CD4-positive, alpha-beta T cell treated with Interleukin-2 at 100 ng/mL for 4 hours (primary cell): Measurements from ENCODE around the gene IRS2.
A peak's percentile ranks its signal among the peaks of the same experiment; 100 is the strongest.
"Not testable (repeated sequence)": the region's sequence is repeated elsewhere in the genome, so short reads cannot be mapped to it uniquely, and the experiment has no call there.

ENCODE experiments used
- DNase-seq: peaks from one replicate; pipeline ENCODE4 v3.0.0-alpha.2; 2020; ENCODE audit warnings: low spot score

IRS2 gene, protein sequence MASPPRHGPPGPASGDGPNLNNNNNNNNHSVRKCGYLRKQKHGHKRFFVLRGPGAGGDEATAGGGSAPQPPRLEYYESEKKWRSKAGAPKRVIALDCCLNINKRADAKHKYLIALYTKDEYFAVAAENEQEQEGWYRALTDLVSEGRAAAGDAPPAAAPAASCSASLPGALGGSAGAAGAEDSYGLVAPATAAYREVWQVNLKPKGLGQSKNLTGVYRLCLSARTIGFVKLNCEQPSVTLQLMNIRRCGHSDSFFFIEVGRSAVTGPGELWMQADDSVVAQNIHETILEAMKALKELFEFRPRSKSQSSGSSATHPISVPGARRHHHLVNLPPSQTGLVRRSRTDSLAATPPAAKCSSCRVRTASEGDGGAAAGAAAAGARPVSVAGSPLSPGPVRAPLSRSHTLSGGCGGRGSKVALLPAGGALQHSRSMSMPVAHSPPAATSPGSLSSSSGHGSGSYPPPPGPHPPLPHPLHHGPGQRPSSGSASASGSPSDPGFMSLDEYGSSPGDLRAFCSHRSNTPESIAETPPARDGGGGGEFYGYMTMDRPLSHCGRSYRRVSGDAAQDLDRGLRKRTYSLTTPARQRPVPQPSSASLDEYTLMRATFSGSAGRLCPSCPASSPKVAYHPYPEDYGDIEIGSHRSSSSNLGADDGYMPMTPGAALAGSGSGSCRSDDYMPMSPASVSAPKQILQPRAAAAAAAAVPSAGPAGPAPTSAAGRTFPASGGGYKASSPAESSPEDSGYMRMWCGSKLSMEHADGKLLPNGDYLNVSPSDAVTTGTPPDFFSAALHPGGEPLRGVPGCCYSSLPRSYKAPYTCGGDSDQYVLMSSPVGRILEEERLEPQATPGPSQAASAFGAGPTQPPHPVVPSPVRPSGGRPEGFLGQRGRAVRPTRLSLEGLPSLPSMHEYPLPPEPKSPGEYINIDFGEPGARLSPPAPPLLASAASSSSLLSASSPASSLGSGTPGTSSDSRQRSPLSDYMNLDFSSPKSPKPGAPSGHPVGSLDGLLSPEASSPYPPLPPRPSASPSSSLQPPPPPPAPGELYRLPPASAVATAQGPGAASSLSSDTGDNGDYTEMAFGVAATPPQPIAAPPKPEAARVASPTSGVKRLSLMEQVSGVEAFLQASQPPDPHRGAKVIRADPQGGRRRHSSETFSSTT (N-terminal part only)

GRCh38 chr13:109786457-109787134 lies at the start of gene IRS2:
Gene IRS2, minus strand, starts transcription at chr13:109786583. Its CDS starts 530 bp downstream, at chr13:109786053.
- peak; percentile 93 for DNase-seq

- DNase-seq, result no peak
These were observed 48.8 kb upstream of the IRS2 start for GRCh38 chr13:109834973-109835720.

GRCh38 chr13:109833940-109834339 lies 47.6 kb upstream of the IRS2 start:
- DNase-seq, result no peak

DNA sequence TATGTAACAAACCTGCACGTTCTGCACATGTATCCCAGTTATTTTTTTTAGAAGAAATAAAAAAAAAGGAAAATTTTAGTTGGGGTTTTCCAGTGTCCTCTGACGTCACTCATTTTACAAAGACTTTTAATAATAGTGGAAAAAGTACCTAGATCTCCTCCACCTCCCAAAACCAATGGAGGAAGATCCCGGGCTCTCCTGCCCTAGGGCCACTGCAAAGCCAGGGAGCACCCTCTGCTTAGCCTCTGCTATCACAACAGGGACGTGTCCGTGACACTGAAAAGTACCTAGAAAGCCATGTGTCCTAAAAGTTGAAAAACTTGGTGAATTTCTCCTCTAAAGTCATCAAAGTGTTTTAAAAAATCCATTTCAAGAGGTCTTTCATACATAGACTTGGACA lies 46.7 kb upstream of the IRS2 start:
- no peak for DNase-seq

- DNase-seq, result not testable (repeated sequence)
These were observed 42.4 kb upstream of the IRS2 start for GRCh38 chr13:109828591-109829316.

- not testable (repeated sequence) for DNase-seq
These were observed 36.8 kb upstream of the IRS2 start for GRCh38 chr13:109823201-109823600.

DNA sequence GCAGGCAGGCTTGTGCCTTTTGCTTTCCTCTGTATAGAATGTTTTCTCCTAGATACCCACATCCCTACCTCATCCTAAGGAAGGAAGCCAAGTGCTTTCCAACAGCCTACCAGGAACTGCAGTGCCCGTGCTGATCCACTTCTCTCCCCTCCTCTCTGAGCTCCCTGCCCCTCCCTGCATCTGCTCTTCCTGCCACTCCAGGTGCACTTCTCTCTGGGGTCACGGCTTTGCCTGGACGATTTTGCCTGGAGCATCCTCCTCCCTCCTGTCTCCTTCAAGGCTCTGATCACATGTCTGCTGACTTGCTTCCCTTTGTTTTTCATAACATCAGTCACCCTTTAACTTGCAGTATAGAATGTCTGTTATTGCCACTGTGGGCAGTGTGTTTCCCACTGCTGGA lies 34.7 kb upstream of the IRS2 start:
- no peak for DNase-seq

GRCh38 chr13:109819874-109820273 lies 33.5 kb upstream of the IRS2 start:
- DNase-seq, result no peak

GRCh38 chr13:109818886-109819285 lies 32.5 kb upstream of the IRS2 start:
- no peak for DNase-seq

- no peak for DNase-seq
These were observed 31.5 kb upstream of the IRS2 start for GRCh38 chr13:109817591-109818535.

DNA sequence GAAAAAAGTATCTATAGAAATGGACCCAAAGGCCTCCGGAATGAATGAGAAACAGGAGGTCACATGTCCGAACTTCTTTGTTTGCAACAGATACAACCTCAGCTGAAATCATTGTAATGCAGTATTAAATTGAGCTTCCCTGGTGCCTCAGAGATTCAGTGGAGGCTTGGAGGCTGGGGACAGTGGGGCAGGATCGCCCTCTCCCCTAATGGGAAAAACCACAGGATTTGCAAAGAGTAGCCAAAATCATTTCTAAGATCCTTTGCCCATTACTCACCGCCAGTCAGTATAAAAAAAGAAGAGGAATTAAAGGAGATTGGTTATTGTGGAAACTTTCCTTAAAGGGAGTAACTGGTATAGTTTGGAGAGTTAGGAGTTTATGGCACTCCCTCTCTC lies 30.4 kb upstream of the IRS2 start:
- no peak for DNase-seq

DNA sequence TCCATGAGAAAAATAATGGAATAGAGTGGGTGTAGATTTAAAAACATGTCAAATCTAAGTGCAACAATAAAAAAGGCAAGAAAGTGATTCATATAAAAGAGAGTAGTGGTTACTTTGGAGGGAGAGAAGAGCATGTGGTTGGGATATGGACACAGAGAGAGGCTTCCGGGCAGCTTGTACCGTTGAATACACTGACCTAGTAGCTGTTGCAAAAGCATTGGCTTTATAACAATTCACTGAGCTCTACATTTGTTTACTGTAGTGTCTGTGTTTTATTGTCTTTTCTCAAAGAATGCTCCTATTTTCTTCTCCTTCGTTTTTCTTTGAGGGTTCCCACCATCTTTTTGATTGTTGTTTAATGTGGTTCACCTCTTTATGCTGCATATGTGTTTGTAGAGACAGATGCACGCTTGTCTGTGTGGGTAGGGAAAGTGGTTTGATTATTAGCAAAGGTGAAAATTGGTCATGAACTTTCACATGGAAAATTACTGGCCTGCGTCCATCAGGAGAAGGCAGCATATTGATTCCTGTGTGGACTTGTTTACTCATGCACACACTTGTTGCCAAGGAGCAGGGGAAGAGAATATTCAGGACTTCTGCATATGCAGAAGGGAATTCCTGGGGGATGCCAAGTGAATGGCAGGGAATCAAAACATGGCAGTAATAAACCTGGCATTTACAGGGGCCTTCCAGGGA lies 29.9 kb upstream of the IRS2 start:
- DNase-seq, result no peak

GRCh38 chr13:109815651-109816050 lies 29.3 kb upstream of the IRS2 start:
- DNase-seq, result no peak

DNA sequence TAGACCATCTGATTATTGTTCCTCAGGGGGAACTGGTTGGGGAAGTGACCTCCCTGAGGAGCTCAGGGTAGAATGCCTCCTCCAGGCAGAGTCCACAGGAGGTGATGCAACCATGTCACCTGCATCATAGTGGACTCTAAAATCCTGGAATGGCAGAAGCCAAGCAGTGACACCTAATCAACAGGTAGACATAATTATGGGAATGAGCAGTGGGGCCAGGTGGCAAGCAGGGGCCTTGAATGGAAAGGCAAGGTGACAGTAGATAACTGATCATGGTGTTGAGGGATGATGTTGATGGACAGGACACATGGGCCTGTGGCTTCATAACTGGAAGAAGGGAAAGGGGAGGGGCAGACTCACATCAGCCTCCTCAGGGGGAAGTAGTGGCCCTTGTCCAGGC lies 27.3 kb upstream of the IRS2 start:
- DNase-seq, result no peak

DNA sequence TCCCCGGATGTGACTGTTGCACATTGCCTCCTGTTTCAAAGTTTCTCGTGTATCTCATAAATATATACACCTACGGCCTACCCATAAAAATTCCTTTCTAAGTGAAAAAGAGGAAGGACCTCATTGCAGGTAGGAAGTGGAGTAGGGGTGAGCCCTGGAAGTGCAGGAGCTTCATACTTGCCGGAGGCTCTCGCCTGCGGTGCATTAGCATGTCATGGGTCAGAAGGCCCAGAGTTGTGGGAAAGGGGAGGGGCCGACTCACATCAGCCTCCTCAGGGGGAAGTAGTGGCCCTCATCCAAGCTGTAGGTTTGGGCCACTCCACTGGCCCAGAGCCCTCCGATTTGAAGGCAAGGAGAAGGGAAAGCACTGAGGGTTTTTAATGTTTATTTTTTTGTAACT lies 26.0 kb upstream of the IRS2 start:
- no peak for DNase-seq

DNA sequence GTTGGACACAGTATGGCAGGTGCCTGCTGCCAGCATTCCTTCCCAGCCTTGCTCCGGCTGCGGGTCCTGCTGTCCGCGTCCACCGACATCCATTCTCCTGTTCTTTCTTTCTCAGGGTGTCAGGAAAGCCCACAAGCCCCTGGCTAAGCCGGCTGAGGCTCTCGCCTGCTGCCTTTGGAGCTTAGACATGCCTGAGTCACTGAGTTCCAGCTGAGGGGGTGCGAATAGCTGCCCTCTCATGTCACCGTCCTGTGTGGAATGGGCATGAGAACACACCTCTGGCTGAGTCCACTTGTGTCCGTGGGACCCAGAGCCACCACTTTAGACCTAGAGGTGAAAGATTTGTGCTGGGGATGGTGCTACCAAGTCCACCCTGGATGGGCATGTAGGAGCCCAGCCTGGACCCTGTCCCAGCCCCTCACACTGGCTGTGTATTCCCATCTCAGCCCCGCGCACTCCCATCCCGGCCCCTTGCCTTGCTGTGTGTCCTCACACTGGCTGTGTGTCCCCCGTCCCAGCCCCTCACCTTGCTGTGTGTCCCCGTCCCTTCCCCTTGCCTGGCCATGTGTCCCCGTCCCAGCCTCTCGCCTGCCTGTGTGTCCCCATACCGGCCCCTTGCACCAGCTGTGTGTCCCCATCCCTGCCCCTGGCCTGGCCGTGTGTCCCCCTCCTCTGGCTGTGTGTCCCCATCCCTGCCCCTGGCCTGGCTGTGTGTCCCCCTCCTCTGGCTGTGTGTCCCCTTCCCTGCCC lies 24.6 kb upstream of the IRS2 start:
- no peak for DNase-seq

DNA sequence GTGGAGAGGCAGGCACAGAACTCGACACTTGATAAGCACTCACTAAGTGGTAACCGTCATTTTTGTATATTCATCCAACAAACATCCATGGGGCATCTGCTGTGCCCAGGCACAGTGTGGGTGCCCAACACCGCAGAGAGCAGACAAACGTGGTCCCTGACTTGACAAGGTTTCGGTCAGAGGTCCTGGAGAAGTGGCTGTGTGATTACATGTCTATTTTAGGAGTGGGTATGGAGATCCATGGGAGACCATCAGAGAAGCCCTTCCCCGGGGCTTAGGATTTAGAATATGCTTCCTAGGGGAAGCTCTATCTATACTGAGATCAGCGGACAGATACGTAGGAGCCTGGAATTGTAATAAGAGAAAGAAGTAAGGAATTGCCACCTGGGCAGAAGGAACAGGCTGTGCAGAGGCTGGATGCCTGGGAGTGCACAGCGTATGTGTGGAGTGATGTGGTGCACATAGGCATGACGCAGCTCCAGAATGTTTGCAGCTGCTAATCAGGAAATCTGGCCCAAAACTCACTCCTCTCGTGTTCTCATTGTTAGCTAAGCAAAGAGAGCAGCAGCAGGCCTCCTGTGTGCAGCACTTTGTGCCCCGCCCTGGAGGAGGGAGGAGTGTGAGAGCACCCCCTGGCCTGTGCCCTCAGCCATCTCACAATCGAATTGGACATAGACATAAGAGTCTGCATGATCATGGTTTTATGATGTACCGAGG lies 23.0 kb upstream of the IRS2 start:
- no peak for DNase-seq
